Activated naive CD8-positive, alpha-beta T cell (primary cell): Measurements from ENCODE around the gene TBC1D1.

Experiments used
- H3K27ac Mint-ChIP-seq: one replicate; pipeline ENCODE4 v1.8.0; 2021; ENCODE audit warnings: mixed read lengths
- H3K27me3 Mint-ChIP-seq: one replicate; pipeline ENCODE4 v1.8.0; 2021; ENCODE audit warnings: mixed read lengths
- H3K36me3 Mint-ChIP-seq: one replicate; pipeline ENCODE4 v1.8.0; 2021; ENCODE audit warnings: mixed read lengths
- H3K4me1 Mint-ChIP-seq: one replicate; pipeline ENCODE4 v1.8.0; 2021; ENCODE audit warnings: low read depth, mixed read lengths
- H3K4me3 Mint-ChIP-seq: one replicate; pipeline ENCODE4 v1.8.0; 2021; ENCODE audit warnings: mild to moderate bottlenecking, mixed read lengths
- H3K9me3 Mint-ChIP-seq: one replicate; pipeline ENCODE4 v1.8.0; 2021; ENCODE audit warnings: low read depth, mixed read lengths

The TBC1D1 gene

GRCh38 chr4:38111717-38112116, 220.8 kb downstream of the TBC1D1 start:
- Mint-ChIP-seq H3K36me3 (peaks cover 21% of the 10 kb centered on the region), H3K27ac (no peak overlapping the region), H3K27me3 (no peaks in the 10 kb centered on the region), H3K9me3 (no peaks in the 10 kb centered on the region), H3K4me3 (no peak overlapping the region), H3K4me1 (no peaks in the 10 kb centered on the region)

GRCh38 chr4:38113132-38113531, 222.2 kb downstream of the TBC1D1 start:
- H3K4me3 Mint-ChIP-seq = no peak overlapping the region
- H3K27ac Mint-ChIP-seq = no peak overlapping the region
- H3K27me3 Mint-ChIP-seq = no peaks in the 10 kb centered on the region
- peaks cover 15% of the 10 kb centered on the region for H3K36me3 Mint-ChIP-seq
- H3K4me1 Mint-ChIP-seq = no peaks in the 10 kb centered on the region
- no peaks in the 10 kb centered on the region for H3K9me3 Mint-ChIP-seq

- H3K27ac Mint-ChIP-seq = no peak overlapping the region
- no peak overlapping the region for H3K4me3 Mint-ChIP-seq
- H3K9me3 Mint-ChIP-seq = no peaks in the 10 kb centered on the region
- H3K27me3 Mint-ChIP-seq = no peaks in the 10 kb centered on the region
- H3K4me1 Mint-ChIP-seq = no peaks in the 10 kb centered on the region
- peaks cover 12% of the 10 kb centered on the region for H3K36me3 Mint-ChIP-seq
These were observed 222.7 kb downstream of the TBC1D1 start for GRCh38 chr4:38113551-38113950.

- Mint-ChIP-seq H3K4me3 (no peak overlapping the region), H3K9me3 (no peaks in the 10 kb centered on the region), H3K27me3 (no peaks in the 10 kb centered on the region), H3K27ac (no peak overlapping the region), H3K4me1 (no peaks in the 10 kb centered on the region), H3K36me3 (peaks cover 9% of the 10 kb centered on the region)
These were observed 223.7 kb downstream of the TBC1D1 start for GRCh38 chr4:38114386-38115150.

- Mint-ChIP-seq H3K36me3 (peaks cover 8% of the 10 kb centered on the region), H3K27me3 (no peaks in the 10 kb centered on the region), H3K9me3 (no peaks in the 10 kb centered on the region), H3K27ac (no peak overlapping the region), H3K4me1 (no peaks in the 10 kb centered on the region), H3K4me3 (no peak overlapping the region)
These were observed 224.7 kb downstream of the TBC1D1 start for GRCh38 chr4:38115601-38116000.

GRCh38 chr4:38117591-38117990, 226.7 kb downstream of the TBC1D1 start:
- Mint-ChIP-seq H3K4me1 (no peaks in the 10 kb centered on the region), H3K9me3 (no peaks in the 10 kb centered on the region), H3K36me3 (peaks cover 14% of the 10 kb centered on the region), H3K27me3 (no peaks in the 10 kb centered on the region), H3K27ac (no peak overlapping the region), H3K4me3 (no peak overlapping the region)

- Mint-ChIP-seq H3K4me1 (peaks cover 4% of the 10 kb centered on the region), H3K27me3 (no peaks in the 10 kb centered on the region), H3K36me3 (peaks cover 13% of the 10 kb centered on the region), H3K4me3 (no peak overlapping the region), H3K9me3 (no peaks in the 10 kb centered on the region), H3K27ac (no peak overlapping the region)
These were observed 228.9 kb downstream of the TBC1D1 start for GRCh38 chr4:38119668-38120385.

GRCh38 chr4:38120772-38121171, 229.9 kb downstream of the TBC1D1 start:
- Mint-ChIP-seq H3K4me3 (no peak overlapping the region), H3K27ac (peak overlapping the region; percentile 37), H3K9me3 (no peaks in the 10 kb centered on the region), H3K27me3 (no peaks in the 10 kb centered on the region), H3K36me3 (peaks cover 22% of the 10 kb centered on the region), H3K4me1 (peaks cover 4% of the 10 kb centered on the region)

GRCh38 chr4:38122060-38122459, 231.2 kb downstream of the TBC1D1 start:
- Mint-ChIP-seq H3K4me3 (no peak overlapping the region), H3K27ac (no peak overlapping the region), H3K9me3 (no peaks in the 10 kb centered on the region), H3K4me1 (peaks cover 4% of the 10 kb centered on the region), H3K36me3 (peaks cover 29% of the 10 kb centered on the region), H3K27me3 (no peaks in the 10 kb centered on the region)

GRCh38 chr4:38123555-38123954, 232.7 kb downstream of the TBC1D1 start:
- Mint-ChIP-seq H3K27ac (no peak overlapping the region), H3K4me1 (peaks cover 14% of the 10 kb centered on the region), H3K36me3 (peaks cover 29% of the 10 kb centered on the region), H3K9me3 (no peaks in the 10 kb centered on the region), H3K4me3 (no peak overlapping the region), H3K27me3 (no peaks in the 10 kb centered on the region)

- H3K9me3 Mint-ChIP-seq = no peaks in the 10 kb centered on the region
- H3K4me3 Mint-ChIP-seq = no peak overlapping the region
- H3K27me3 Mint-ChIP-seq = no peaks in the 10 kb centered on the region
- H3K36me3 Mint-ChIP-seq = peaks cover 31% of the 10 kb centered on the region
- H3K27ac Mint-ChIP-seq = no peak overlapping the region
- peaks cover 28% of the 10 kb centered on the region for H3K4me1 Mint-ChIP-seq
These were observed 234.1 kb downstream of the TBC1D1 start for GRCh38 chr4:38124961-38125360.

GRCh38 chr4:38125816-38126215, 234.9 kb downstream of the TBC1D1 start:
- Mint-ChIP-seq H3K27ac (no peak overlapping the region), H3K4me3 (no peak overlapping the region), H3K9me3 (no peaks in the 10 kb centered on the region), H3K27me3 (no peaks in the 10 kb centered on the region), H3K36me3 (peaks cover 28% of the 10 kb centered on the region), H3K4me1 (peaks cover 37% of the 10 kb centered on the region)

GRCh38 chr4:38128478-38129459, 237.9 kb downstream of the TBC1D1 start:
- Mint-ChIP-seq H3K36me3 (peaks cover 30% of the 10 kb centered on the region), H3K27me3 (no peaks in the 10 kb centered on the region), H3K9me3 (no peaks in the 10 kb centered on the region), H3K4me3 (peak overlapping the region; percentile 70), H3K4me1 (peaks cover 62% of the 10 kb centered on the region), H3K27ac (peak overlapping the region; percentile 79)

GRCh38 chr4:38129460-38130227, 238.8 kb downstream of the TBC1D1 start:
- Mint-ChIP-seq H3K9me3 (no peaks in the 10 kb centered on the region), H3K4me3 (peak overlapping the region; percentile 70), H3K27ac (peak overlapping the region; percentile 79)

More at GRCh38 chr4:38129460-38130227, 238.8 kb downstream of the TBC1D1 start:
- peaks cover 34% of the 10 kb centered on the region for H3K36me3 Mint-ChIP-seq
- no peaks in the 10 kb centered on the region for H3K27me3 Mint-ChIP-seq
- peaks cover 62% of the 10 kb centered on the region for H3K4me1 Mint-ChIP-seq
